GM18498 (cell line): ENCODE measurements around the gene EIF2D.

Experiments used
- ATAC-seq: cut with Tn5 transposase; IDR thresholded peaks from one replicate; pipeline ENCODE4 v1.9.1; 2021; ENCODE audit warnings: mild to moderate bottlenecking, moderate library complexity; ENCODE audit not compliant: unreplicated experiment

The EIF2D gene

DNA sequence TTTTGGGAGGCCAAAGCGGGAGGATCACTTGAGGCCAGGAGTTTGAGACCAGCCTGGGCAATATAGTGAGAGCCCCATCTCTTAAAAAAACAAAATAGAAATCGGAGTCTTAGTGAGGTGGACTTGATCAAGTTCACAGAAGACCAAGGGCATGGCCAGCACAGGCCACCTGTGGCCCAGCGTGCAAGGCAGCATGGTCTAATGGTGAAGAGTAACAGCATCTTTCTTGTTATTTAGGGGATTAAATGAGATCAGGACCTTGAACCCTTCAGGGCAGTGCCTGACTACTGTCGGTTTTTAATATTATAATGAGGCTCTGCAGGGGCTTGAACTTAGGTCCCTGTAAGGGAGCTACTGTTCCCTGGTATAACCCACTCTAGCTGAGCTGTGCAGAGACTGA is 38.5 kb downstream of the EIF2D start:
- no peak for ATAC-seq

- no peak for ATAC-seq
Measured at GRCh38 chr1:206573319-206573718, 38.9 kb downstream of the EIF2D start.

DNA sequence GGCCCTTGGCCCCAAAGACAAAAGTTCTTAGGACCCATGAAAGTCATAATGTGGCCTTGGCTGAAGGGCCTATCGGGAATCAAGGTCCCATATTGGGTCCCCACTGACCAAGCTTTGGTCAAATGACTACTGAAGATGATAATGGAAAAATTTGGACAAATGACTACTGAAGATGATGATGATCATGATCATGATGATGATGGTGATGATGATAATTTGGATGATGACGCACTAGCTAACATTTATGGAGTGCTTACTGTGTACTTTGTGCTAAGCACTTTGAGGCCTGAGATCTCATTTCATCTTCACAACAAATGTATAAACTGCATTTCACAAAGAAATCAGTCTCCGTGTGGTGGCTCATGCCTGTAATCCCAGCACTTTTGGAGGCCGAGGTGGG is 39.4 kb downstream of the EIF2D start:
- no peak for ATAC-seq

GRCh38 chr1:206570529-206570928 is 41.7 kb downstream of the EIF2D start:
- ATAC-seq = no peak

DNA sequence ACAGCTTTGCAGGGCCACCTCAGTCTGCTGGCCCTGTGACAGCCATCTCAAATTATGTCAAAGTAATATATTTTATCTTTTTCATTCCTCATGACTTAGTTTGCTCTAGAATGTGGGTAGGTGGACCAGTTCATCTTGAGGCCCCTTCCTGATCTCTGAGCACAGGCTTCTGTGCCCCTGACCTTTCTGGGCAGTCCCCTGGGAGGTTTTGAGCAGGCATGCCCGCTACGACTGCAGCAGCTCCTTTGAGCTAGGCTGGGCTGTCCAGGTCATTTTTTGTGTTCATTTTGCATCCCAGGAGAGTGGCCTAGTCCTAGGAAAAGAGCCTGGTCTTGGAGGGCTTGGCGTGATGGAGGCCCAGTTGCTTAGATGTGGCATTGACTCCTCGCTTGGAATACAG is 42.7 kb downstream of the EIF2D start:
- no peak for ATAC-seq

- no peak for ATAC-seq
Measured at GRCh38 chr1:206568779-206569352, 43.4 kb downstream of the EIF2D start.

DNA sequence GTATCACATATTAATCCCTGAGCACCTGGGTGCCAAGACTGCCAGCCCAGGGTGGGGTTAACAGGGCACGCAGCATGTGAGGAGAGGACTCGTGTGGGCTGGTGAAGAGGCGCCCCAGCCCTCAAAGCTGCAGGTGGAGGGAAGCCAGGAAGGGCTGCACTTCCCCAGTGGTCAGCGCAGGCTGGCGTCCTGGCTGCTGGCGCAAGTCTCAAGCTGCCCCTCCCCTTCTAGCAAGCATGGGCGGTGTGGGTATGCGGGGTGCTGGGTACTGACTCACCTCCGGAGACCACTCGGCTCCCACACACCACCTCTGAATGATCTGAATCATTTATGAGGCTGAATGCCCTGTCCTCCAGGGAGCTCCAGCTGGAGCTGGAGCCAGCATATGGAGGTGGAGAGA is 44.0 kb downstream of the EIF2D start:
- ATAC-seq = no peak

DNA sequence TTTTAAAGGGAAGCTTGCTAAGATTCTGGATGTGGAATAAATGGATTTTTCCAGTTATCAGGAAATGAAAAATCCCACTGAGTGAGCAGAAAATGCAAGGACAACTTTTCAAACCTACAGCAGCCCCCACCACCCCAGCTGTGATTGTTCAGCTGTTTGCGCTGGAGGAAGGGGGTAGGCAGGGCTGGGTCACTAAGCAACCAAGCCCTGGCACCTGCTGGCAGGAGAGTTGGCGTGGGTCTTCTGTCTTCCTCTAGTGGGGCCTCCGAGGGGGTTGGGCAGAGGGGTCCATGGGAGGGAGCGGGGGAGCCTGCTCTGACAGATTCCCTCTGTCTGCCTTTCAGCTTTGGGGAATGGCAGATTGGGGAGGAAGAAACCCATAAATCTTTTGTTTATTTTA is 45.3 kb downstream of the EIF2D start:
- no peak for ATAC-seq

DNA sequence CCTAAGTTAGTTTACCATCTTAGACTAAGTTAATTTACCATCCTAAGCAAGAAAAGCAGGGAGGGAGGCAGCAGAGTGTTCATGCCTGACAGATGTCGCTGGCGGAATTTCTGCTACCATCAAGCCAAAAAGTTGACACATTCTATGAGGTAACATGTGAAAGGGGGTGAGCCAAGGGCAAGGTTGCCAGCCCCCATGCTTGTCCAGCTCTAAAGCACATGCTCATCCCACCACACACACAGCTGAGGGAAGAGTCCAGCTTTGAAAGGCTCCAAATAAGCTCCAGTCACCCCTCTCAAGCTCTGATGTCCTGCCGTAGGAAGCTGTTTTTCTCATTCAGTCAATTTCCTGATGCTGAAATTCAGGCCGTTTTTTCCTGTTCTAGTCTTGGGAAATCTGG is 46.3 kb downstream of the EIF2D start:
- ATAC-seq = no peak

DNA sequence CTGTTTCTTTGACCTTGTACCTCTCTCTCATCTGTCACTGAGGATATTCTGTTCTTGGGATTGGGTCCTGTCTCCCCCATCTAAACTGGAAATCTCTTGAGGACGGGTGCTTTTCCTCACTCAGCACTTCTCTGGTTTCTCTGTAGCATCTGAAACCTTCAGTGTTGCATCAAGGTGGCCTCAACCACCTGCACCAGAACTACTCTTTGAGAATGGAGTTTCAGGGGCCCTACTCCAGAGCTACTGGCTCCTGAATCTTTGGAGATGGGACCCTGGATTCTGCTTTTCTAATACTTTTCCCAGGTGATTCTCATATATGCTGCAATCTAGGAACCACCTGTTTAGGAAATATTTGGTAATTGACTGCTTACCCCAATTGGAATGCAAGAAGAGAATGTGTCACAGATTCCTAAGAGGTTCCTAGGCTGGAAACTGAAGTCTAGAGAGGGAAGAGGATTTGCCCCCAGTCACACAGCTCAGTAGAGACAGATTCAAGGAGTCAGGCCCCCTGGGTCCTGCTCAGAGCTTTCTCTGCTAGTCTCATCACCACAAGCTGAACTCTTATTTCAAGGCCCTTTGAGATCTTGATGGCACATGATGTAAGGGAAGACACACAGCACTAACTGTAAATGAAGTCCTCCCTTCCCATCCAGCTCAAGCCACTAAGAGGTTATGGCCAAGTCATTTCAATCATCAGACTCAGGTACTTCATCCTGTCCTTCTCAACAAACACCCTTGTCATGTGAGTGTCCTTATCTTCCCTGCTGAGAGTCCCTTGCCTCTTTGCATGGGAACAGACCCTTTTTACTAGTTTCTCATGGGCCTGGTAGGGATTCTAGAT is 48.7 kb downstream of the EIF2D start:
- ATAC-seq = peak; percentile 30

DNA sequence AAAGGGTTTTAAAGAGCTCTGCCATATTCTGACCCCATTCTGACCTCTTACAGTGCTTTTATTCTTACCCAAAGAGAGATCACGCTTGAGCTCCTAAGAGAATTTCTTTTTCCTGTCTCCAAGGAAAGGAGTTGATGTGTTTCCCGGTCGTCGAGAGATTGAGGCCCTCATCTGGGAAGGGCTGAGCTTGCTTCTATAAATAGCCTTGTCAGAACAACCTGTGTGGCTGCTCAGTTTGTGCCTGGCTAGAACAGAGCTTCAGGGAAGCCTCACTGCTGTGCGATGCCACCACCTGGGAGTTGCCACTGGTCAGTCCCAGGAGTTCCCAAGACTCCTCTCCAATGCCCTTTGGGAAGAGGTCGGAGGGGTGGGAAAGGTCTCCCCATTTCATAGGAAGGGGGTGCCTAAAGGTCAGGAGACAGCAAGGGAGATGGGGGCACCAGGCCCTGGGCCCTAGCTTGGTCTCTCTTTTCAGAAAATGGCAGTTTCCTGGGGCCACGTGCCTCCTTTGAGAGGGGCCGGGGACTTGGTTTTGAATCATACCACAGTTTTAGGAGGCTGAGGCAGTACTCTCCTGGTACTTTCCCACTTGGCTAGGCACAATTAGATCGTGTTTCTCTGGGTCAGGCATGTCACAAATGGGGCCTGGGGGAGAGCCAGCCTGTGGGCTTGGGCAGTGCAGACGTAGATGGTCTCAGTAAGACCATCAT is 52.1 kb downstream of the EIF2D start:
- ATAC-seq = no peak

- no peak for ATAC-seq
Measured at GRCh38 chr1:206559672-206559995, 52.6 kb downstream of the EIF2D start.

DNA sequence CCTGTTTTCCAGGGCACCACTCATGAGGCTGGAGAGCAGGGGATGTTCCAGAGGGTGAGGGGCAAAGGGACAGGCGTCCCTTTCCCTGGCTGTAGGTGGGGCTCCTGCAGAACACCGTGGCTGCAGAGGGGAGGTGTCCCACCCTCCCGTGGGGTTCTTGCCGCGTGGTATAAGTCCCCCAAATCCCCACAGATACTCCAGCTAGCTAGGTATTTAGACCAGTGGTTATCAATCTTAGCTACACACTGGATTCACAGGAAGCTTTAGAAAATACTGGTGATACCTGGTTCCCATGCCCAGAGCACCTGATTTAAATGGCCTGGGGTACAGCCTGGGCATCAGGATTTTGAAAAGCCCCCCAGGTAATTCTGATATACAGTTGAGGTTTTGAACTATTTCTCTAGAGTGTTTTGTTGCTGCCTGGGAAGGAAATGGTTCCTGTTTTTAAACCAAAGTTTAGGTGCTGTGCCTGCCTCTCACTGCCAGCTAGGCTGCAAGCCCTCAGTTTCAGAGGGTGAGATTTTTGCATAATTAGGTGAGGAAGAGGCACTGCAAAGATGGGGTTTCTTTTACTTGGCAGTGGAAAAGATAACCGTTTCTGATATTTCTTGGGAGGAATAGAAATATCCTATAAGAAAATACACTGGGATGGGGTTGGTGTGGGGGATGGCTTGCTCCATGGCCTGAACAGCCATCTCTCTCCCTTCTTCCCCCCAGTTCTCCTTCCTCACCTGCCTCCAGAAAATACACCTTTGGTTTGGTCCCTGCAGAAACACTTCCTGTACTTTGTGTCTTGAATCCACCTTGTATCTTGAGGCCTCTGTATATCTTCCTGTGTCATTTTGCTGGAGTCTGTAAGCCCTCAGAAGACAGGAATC is 53.2 kb downstream of the EIF2D start:
- no peak for ATAC-seq

- no peak for ATAC-seq
Measured at GRCh38 chr1:206557636-206558473, 54.4 kb downstream of the EIF2D start.

DNA sequence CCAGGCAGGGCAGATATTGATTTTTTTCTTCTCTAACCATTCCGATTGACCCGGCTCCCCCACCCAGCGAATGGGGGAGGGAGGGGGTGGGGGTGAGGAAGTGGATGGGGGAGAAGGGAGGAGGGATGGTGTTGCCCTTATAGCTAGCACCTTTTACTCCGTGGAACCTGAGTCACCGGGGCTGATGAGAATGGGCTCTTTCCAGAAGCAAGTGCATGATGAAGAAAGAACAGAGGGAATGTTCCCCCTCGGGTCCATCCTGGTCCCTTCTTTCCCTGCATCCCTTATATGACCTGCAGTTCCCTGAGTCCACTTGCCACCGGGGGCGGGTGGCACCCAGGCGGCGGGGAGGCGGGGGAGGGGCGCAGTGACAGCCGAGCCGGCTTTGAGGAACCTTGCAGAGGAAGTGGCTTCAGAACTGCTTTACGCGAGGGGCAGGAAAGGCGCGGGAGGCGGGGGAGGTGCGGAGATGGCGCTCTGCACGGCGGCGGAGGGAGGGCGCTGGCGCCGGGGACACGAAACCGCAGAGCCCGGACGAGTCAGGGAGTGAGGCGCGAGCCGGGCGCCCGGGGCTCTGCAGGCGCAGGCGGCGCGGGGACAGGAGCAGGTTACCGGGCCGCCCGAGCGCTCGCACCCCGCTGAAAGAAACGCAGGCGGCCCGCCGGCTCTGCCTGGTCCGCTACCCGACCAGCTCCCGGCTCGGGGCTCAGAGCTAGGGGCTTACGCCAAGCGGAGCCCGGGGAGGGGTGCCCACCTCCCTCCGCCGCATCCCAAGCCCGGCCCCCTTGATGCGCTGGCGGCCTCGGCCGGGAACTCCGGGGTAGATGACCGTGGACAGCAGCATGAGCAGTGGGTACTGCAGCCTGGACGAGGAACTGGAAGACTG is 55.3 kb downstream of the EIF2D start:
- peak; percentile 64 for ATAC-seq

- ATAC-seq = no peak
Measured at GRCh38 chr1:206556047-206556749, 56.1 kb downstream of the EIF2D start.

DNA sequence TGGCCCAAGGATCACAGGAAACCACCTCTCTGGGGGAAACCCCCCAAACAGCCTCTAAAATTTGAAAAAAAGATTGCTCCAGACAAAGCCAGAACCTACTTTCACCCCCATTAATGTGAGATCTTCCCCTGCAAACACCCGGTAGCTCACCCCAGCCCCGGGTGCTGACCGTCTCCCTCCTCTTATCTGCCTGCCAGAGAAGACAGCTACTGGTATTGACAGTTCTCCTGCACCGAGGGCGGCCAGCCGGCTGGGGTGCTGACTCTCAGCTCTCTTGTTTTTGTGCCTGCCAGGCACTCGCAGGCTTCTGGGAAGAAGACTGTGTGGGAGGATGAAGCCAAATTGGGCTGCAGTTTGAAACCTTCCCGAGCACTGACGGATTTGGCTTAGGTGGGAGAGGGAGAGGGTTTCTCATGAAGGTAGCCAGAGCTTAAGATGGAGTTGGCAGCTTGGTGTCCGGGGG is 56.8 kb downstream of the EIF2D start:
- ATAC-seq = no peak

- ATAC-seq = no peak
Measured at GRCh38 chr1:206554701-206555472, 57.4 kb downstream of the EIF2D start.
